HEK293 (cell line): Measurements from ENCODE around the gene ANKRD52.
A peak's percentile ranks its signal among the peaks of the same experiment; 100 is the strongest.

Experiments
- CTCF ChIP-seq: fragments of 450-650 bp; formaldehyde crosslinking; IDR thresholded peaks from 2 replicates; pipeline ENCODE4 v1.5.1; 2016; ENCODE audit warnings: missing biosample characterization, missing genetic modification characterization
- KLF1 ChIP-seq: fragments of 450-650 bp; formaldehyde crosslinking; IDR thresholded peaks from 2 replicates; pipeline ENCODE4 v1.5.1; 2016; ENCODE audit warnings: missing biosample characterization, missing genetic modification characterization
- OSR2 ChIP-seq: fragments of 450-650 bp; formaldehyde crosslinking; IDR thresholded peaks from 2 replicates; pipeline ENCODE4 v1.5.1; 2016; ENCODE audit warnings: missing biosample characterization, missing genetic modification characterization
- ZBTB11 ChIP-seq: fragments of 450-650 bp; formaldehyde crosslinking; conservative IDR thresholded peaks from 2 replicates; pipeline ENCODE4 v1.5.1; 2016; ENCODE audit warnings: low read depth, missing biosample characterization, missing genetic modification characterization
- ZNF132 ChIP-seq: fragments of 450-650 bp; formaldehyde crosslinking; IDR thresholded peaks from 2 replicates; pipeline ENCODE4 v1.5.1; 2017; ENCODE audit warnings: missing biosample characterization, missing genetic modification characterization, borderline replicate concordance
- ZNF146 ChIP-seq: fragments of 450-650 bp; formaldehyde crosslinking; IDR thresholded peaks from 2 replicates; pipeline ENCODE4 v1.5.1; 2016; ENCODE audit warnings: missing biosample characterization, missing genetic modification characterization
- ZNF18 ChIP-seq: fragments of 450-650 bp; formaldehyde crosslinking; IDR thresholded peaks from 2 replicates; pipeline ENCODE4 v1.5.1; 2016; ENCODE audit warnings: missing biosample characterization, missing genetic modification characterization
- ZNF211 ChIP-seq: fragments of 450-650 bp; formaldehyde crosslinking; IDR thresholded peaks from 2 replicates; pipeline ENCODE4 v1.5.1; 2016; ENCODE audit warnings: low read depth, missing biosample characterization, missing genetic modification characterization
- ZNF239 ChIP-seq: fragments of 450-650 bp; formaldehyde crosslinking; IDR thresholded peaks from 2 replicates; pipeline ENCODE4 v1.5.1; 2016; ENCODE audit warnings: missing biosample characterization, missing genetic modification characterization
- ZNF350 ChIP-seq: fragments of 450-650 bp; formaldehyde crosslinking; IDR thresholded peaks from 2 replicates; pipeline ENCODE4 v1.5.0; 2017; ENCODE audit warnings: missing biosample characterization, mild to moderate bottlenecking, missing genetic modification characterization
- ZNF48 ChIP-seq: fragments of 450-650 bp; formaldehyde crosslinking; IDR thresholded peaks from 2 replicates; pipeline ENCODE4 v1.5.1; 2016; ENCODE audit warnings: missing biosample characterization, missing genetic modification characterization
- ZNF513 ChIP-seq: fragments of 450-650 bp; IDR thresholded peaks from 2 replicates; pipeline ENCODE4 v1.5.1; 2018; ENCODE audit warnings: missing biosample characterization, missing genetic modification characterization
- ZNF549 ChIP-seq: fragments of 450-650 bp; IDR thresholded peaks from 2 replicates; pipeline ENCODE4 v1.5.1; 2018; ENCODE audit warnings: missing biosample characterization, missing genetic modification characterization, mild to moderate bottlenecking, inconsistent platforms, moderate library complexity
- ZNF600 ChIP-seq: fragments of 450-650 bp; formaldehyde crosslinking; IDR thresholded peaks from 2 replicates; pipeline ENCODE4 v1.5.1; 2016; ENCODE audit warnings: missing biosample characterization, missing genetic modification characterization
- ZNF654 ChIP-seq: fragments of 450-650 bp; formaldehyde crosslinking; IDR thresholded peaks from 2 replicates; pipeline ENCODE4 v1.5.1; 2016; ENCODE audit warnings: low read depth, missing biosample characterization, missing genetic modification characterization
- ZNF777 ChIP-seq: fragments of 450-650 bp; formaldehyde crosslinking; IDR thresholded peaks from 2 replicates; pipeline ENCODE4 v1.5.1; 2017; ENCODE audit warnings: missing biosample characterization, missing genetic modification characterization, borderline replicate concordance
- ZNF792 ChIP-seq: fragments of 450-650 bp; formaldehyde crosslinking; IDR thresholded peaks from 2 replicates; pipeline ENCODE4 v1.5.1; 2016; ENCODE audit warnings: missing biosample characterization, missing genetic modification characterization
- TF ChIP-seq, protein P1 (sequence below): fragments of 450-650 bp; formaldehyde crosslinking; IDR thresholded peaks from 2 replicates; pipeline ENCODE4 v1.5.1; 2016; ENCODE audit warnings: missing biosample characterization, missing genetic modification characterization, borderline replicate concordance
- TF ChIP-seq, protein P2 (sequence below): fragments of 450-650 bp; formaldehyde crosslinking; optimal IDR thresholded peaks from 2 replicates; pipeline ENCODE3; 2016; ENCODE audit warnings: missing biosample characterization, mild to moderate bottlenecking, missing genetic modification characterization
- TF ChIP-seq, protein P3 (sequence below): fragments of 450-650 bp; formaldehyde crosslinking; IDR thresholded peaks from 2 replicates; pipeline ENCODE4 v1.5.1; 2017; ENCODE audit warnings: missing biosample characterization, missing genetic modification characterization

Gene ANKRD52

DNA sequence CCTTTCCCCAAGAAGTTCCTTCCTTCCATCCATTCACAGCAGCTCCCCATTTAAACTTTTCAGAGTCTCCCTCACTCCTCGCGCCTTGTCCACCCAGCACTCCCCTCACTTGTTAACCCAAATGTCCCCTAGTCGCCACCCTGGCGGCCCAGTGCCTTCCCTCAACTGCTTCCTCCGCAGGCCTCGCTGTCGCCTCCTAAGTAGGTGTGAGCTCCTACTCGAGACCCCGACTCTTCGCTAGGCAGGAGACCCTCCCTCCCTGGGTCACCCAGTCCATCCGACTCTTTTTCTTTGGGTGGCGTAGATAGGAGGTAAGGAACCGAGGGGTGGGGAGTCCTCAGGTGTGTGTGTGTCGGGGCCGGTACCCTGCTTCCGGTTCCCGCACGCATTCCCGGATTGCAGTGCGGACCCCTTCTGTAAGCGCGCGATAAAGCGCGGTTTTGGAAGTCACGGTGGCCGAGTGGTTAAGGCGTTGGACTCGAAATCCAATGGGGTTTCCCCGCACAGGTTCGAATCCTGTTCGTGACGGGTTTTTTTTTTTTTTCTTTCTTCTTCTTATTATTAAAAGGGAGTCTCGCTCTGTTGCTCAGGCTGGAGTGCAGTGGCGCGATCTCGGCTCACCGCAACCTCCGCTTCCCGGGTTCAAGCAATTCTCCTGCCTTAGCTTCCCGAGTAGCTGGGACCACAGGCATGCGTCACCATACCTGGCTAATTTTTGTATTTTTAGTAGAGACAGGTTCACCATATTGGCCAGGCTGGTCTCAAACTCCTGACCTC lies 68.1 kb downstream of the ANKRD52 start (continued):
- TF ChIP-seq ZNF654 (tag by site-specific recombination) (no peak; the same call in 1 of the 2 replicates), ZNF239 (0 out of 2 replicates have a peak, but pooled peaks have one; percentile 11), ZNF350 (tag by site-specific recombination) (no peak), ZNF777 (peak; percentile 37; the same call in 1 of the 2 replicates), ZNF600 (tag by site-specific recombination) (peak; percentile 75), ZNF132 (tag by site-specific recombination) (no peak), ZNF48 (tag by site-specific recombination) (no peak), OSR2 (tag by site-specific recombination) (peak; percentile 39; the same call in 1 of the 2 replicates), ZBTB11 (tag by site-specific recombination) (peak; percentile 93), ZNF146 (tag by site-specific recombination) (no peak), ZNF513 (no peak), ZNF792 (peak; percentile 82; the same call in 1 of the 2 replicates), ZNF211 (no peak), KLF1 (tag by site-specific recombination) (peak; percentile 49; the same call in 1 of the 2 replicates), CTCF (tag by site-specific recombination) (0 out of 2 replicates have a peak, but pooled peaks have one; percentile 33), ZNF18 (tag by site-specific recombination) (peak; percentile 27; the same call in 1 of the 2 replicates), ZNF549 (tag by site-specific recombination) (no peak)
- TF ChIP-seq, protein P1, sequence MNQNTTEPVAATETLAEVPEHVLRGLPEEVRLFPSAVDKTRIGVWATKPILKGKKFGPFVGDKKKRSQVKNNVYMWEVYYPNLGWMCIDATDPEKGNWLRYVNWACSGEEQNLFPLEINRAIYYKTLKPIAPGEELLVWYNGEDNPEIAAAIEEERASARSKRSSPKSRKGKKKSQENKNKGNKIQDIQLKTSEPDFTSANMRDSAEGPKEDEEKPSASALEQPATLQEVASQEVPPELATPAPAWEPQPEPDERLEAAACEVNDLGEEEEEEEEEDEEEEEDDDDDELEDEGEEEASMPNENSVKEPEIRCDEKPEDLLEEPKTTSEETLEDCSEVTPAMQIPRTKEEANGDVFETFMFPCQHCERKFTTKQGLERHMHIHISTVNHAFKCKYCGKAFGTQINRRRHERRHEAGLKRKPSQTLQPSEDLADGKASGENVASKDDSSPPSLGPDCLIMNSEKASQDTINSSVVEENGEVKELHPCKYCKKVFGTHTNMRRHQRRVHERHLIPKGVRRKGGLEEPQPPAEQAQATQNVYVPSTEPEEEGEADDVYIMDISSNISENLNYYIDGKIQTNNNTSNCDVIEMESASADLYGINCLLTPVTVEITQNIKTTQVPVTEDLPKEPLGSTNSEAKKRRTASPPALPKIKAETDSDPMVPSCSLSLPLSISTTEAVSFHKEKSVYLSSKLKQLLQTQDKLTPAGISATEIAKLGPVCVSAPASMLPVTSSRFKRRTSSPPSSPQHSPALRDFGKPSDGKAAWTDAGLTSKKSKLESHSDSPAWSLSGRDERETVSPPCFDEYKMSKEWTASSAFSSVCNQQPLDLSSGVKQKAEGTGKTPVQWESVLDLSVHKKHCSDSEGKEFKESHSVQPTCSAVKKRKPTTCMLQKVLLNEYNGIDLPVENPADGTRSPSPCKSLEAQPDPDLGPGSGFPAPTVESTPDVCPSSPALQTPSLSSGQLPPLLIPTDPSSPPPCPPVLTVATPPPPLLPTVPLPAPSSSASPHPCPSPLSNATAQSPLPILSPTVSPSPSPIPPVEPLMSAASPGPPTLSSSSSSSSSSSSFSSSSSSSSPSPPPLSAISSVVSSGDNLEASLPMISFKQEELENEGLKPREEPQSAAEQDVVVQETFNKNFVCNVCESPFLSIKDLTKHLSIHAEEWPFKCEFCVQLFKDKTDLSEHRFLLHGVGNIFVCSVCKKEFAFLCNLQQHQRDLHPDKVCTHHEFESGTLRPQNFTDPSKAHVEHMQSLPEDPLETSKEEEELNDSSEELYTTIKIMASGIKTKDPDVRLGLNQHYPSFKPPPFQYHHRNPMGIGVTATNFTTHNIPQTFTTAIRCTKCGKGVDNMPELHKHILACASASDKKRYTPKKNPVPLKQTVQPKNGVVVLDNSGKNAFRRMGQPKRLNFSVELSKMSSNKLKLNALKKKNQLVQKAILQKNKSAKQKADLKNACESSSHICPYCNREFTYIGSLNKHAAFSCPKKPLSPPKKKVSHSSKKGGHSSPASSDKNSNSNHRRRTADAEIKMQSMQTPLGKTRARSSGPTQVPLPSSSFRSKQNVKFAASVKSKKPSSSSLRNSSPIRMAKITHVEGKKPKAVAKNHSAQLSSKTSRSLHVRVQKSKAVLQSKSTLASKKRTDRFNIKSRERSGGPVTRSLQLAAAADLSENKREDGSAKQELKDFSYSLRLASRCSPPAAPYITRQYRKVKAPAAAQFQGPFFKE (tag by site-specific recombination), result no peak
- TF ChIP-seq, protein P2, sequence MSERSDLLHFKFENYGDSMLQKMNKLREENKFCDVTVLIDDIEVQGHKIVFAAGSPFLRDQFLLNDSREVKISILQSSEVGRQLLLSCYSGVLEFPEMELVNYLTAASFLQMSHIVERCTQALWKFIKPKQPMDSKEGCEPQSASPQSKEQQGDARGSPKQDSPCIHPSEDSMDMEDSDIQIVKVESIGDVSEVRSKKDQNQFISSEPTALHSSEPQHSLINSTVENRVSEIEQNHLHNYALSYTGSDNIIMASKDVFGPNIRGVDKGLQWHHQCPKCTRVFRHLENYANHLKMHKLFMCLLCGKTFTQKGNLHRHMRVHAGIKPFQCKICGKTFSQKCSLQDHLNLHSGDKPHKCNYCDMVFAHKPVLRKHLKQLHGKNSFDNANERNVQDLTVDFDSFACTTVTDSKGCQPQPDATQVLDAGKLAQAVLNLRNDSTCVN, result peak; percentile 70
- TF ChIP-seq, protein P3, sequence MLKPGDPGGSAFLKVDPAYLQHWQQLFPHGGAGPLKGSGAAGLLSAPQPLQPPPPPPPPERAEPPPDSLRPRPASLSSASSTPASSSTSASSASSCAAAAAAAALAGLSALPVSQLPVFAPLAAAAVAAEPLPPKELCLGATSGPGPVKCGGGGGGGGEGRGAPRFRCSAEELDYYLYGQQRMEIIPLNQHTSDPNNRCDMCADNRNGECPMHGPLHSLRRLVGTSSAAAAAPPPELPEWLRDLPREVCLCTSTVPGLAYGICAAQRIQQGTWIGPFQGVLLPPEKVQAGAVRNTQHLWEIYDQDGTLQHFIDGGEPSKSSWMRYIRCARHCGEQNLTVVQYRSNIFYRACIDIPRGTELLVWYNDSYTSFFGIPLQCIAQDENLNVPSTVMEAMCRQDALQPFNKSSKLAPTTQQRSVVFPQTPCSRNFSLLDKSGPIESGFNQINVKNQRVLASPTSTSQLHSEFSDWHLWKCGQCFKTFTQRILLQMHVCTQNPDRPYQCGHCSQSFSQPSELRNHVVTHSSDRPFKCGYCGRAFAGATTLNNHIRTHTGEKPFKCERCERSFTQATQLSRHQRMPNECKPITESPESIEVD, result no peak
